Measurements from ENCODE around the gene TARBP2.
"Not testable (repeated sequence)": the region's sequence is repeated elsewhere in the genome, so short reads cannot be mapped to it uniquely, and the experiment has no call there.

Gene TARBP2

GRCh38 chr12:53466640-53467039, 34.4 kb upstream of the TARBP2 start:
- no peak overlapping the region for H3K4me3 Mint-ChIP-seq
- H3K4me1 Mint-ChIP-seq (ENCODE audit: low read depth): peaks cover 44% of the 10 kb centered on the region
- H3K27me3 Mint-ChIP-seq: no peaks in the 10 kb centered on the region
- peaks cover 85% of the 10 kb centered on the region for H3K36me3 Mint-ChIP-seq (ENCODE audit: low read depth)
- H3K27ac Mint-ChIP-seq: peak overlapping the region; percentile 61
- H3K9me3 Mint-ChIP-seq: no peaks in the 10 kb centered on the region

GRCh38 chr12:53467082-53467481, 34.0 kb upstream of the TARBP2 start:
- Mint-ChIP-seq H3K4me3 (no peak overlapping the region), H3K27ac (peak overlapping the region; percentile 61), H3K27me3 (no peaks in the 10 kb centered on the region), H3K9me3 (no peaks in the 10 kb centered on the region), H3K4me1 (ENCODE audit: low read depth) (peaks cover 46% of the 10 kb centered on the region), H3K36me3 (ENCODE audit: low read depth) (peaks cover 85% of the 10 kb centered on the region)

GRCh38 chr12:53467880-53468279, 33.2 kb upstream of the TARBP2 start:
- Mint-ChIP-seq H3K27ac (peak overlapping the region; percentile 45), H3K36me3 (ENCODE audit: low read depth) (peaks cover 85% of the 10 kb centered on the region), H3K9me3 (no peaks in the 10 kb centered on the region), H3K4me1 (ENCODE audit: low read depth) (peaks cover 49% of the 10 kb centered on the region), H3K27me3 (no peaks in the 10 kb centered on the region), H3K4me3 (no peak overlapping the region)

GRCh38 chr12:53468282-53468681, 32.8 kb upstream of the TARBP2 start:
- Mint-ChIP-seq H3K4me1 (ENCODE audit: low read depth) (peaks cover 48% of the 10 kb centered on the region), H3K27ac (peak overlapping the region; percentile 75), H3K27me3 (no peaks in the 10 kb centered on the region), H3K4me3 (no peak overlapping the region), H3K36me3 (ENCODE audit: low read depth) (peaks cover 83% of the 10 kb centered on the region), H3K9me3 (no peaks in the 10 kb centered on the region)

- peaks cover 85% of the 10 kb centered on the region for H3K36me3 Mint-ChIP-seq (ENCODE audit: low read depth)
These were observed 29.0 kb upstream of the TARBP2 start for GRCh38 chr12:53472056-53472582.

GRCh38 chr12:53474077-53474476, 27.0 kb upstream of the TARBP2 start:
- no peaks in the 10 kb centered on the region for H3K9me3 Mint-ChIP-seq
- H3K4me3 Mint-ChIP-seq: peak overlapping the region; percentile 38
- H3K27me3 Mint-ChIP-seq: no peaks in the 10 kb centered on the region
- H3K36me3 Mint-ChIP-seq (ENCODE audit: low read depth): peaks cover 81% of the 10 kb centered on the region
- H3K27ac Mint-ChIP-seq: peak overlapping the region; percentile 90
- H3K4me1 Mint-ChIP-seq (ENCODE audit: low read depth): peaks cover 66% of the 10 kb centered on the region

More at GRCh38 chr12:53472056-53472582, 29.0 kb upstream of the TARBP2 start:
- no peaks in the 10 kb centered on the region for H3K9me3 Mint-ChIP-seq
- no peak overlapping the region for H3K27ac Mint-ChIP-seq
- H3K4me3 Mint-ChIP-seq: no peak overlapping the region
- peaks cover 65% of the 10 kb centered on the region for H3K4me1 Mint-ChIP-seq (ENCODE audit: low read depth)
- H3K27me3 Mint-ChIP-seq: no peaks in the 10 kb centered on the region

- Mint-ChIP-seq H3K36me3 (ENCODE audit: low read depth) (peaks cover 88% of the 10 kb centered on the region), H3K27ac (peak overlapping the region; percentile 90), H3K4me1 (ENCODE audit: low read depth) (peaks cover 66% of the 10 kb centered on the region), H3K9me3 (no peaks in the 10 kb centered on the region), H3K27me3 (no peaks in the 10 kb centered on the region), H3K4me3 (peak overlapping the region; percentile 38)
These were observed 26.3 kb upstream of the TARBP2 start for GRCh38 chr12:53474819-53475218.

GRCh38 chr12:53476769-53477209, 24.3 kb upstream of the TARBP2 start:
- Mint-ChIP-seq H3K27ac (peak overlapping the region; percentile 45), H3K27me3 (no peaks in the 10 kb centered on the region), H3K36me3 (ENCODE audit: low read depth) (peaks cover 84% of the 10 kb centered on the region), H3K9me3 (no peaks in the 10 kb centered on the region), H3K4me3 (no peak overlapping the region), H3K4me1 (ENCODE audit: low read depth) (peaks cover 55% of the 10 kb centered on the region)

- H3K4me3 Mint-ChIP-seq: no peak overlapping the region
- H3K27ac Mint-ChIP-seq: peak overlapping the region; percentile 49
- H3K36me3 Mint-ChIP-seq (ENCODE audit: low read depth): peaks cover 75% of the 10 kb centered on the region
- peaks cover 36% of the 10 kb centered on the region for H3K4me1 Mint-ChIP-seq (ENCODE audit: low read depth)
- H3K27me3 Mint-ChIP-seq: no peaks in the 10 kb centered on the region
- no peaks in the 10 kb centered on the region for H3K9me3 Mint-ChIP-seq
These were observed 22.2 kb upstream of the TARBP2 start for GRCh38 chr12:53478865-53479264.

GRCh38 chr12:53479331-53479730, 21.8 kb upstream of the TARBP2 start:
- Mint-ChIP-seq H3K27ac (peak overlapping the region; percentile 49), H3K4me1 (ENCODE audit: low read depth) (peaks cover 31% of the 10 kb centered on the region), H3K27me3 (no peaks in the 10 kb centered on the region), H3K9me3 (no peaks in the 10 kb centered on the region), H3K4me3 (no peak overlapping the region), H3K36me3 (ENCODE audit: low read depth) (peaks cover 75% of the 10 kb centered on the region)

- no peaks in the 10 kb centered on the region for H3K27me3 Mint-ChIP-seq
- H3K9me3 Mint-ChIP-seq: no peaks in the 10 kb centered on the region
- H3K4me3 Mint-ChIP-seq: no peak overlapping the region
- H3K36me3 Mint-ChIP-seq (ENCODE audit: low read depth): peaks cover 70% of the 10 kb centered on the region
- peak overlapping the region; percentile 40 for H3K27ac Mint-ChIP-seq
- peaks cover 21% of the 10 kb centered on the region for H3K4me1 Mint-ChIP-seq (ENCODE audit: low read depth)
These were observed 20.3 kb upstream of the TARBP2 start for GRCh38 chr12:53480491-53481442.

GRCh38 chr12:53481458-53481857, 19.6 kb upstream of the TARBP2 start:
- H3K4me3 Mint-ChIP-seq, H3K27me3 Mint-ChIP-seq, H3K27ac Mint-ChIP-seq, H3K9me3 Mint-ChIP-seq: not testable (repeated sequence)
- Mint-ChIP-seq H3K36me3 (ENCODE audit: low read depth) (peaks cover 66% of the 10 kb centered on the region), H3K4me1 (ENCODE audit: low read depth) (peaks cover 15% of the 10 kb centered on the region)

GRCh38 chr12:53481939-53482586, 19.0 kb upstream of the TARBP2 start:
- Mint-ChIP-seq H3K36me3 (ENCODE audit: low read depth) (peaks cover 60% of the 10 kb centered on the region), H3K27ac (peak overlapping the region; percentile 61)

GRCh38 chr12:53482626-53483168, 18.4 kb upstream of the TARBP2 start:
- peaks cover 56% of the 10 kb centered on the region for H3K36me3 Mint-ChIP-seq (ENCODE audit: low read depth)

More at GRCh38 chr12:53481939-53482586, 19.0 kb upstream of the TARBP2 start:
- H3K4me3 Mint-ChIP-seq: no peak overlapping the region
- no peaks in the 10 kb centered on the region for H3K27me3 Mint-ChIP-seq
- H3K9me3 Mint-ChIP-seq: no peaks in the 10 kb centered on the region
- H3K4me1 Mint-ChIP-seq (ENCODE audit: low read depth): peaks cover 9% of the 10 kb centered on the region

More at GRCh38 chr12:53482626-53483168, 18.4 kb upstream of the TARBP2 start:
- H3K9me3 Mint-ChIP-seq: no peaks in the 10 kb centered on the region
- H3K4me1 Mint-ChIP-seq (ENCODE audit: low read depth): peaks cover 5% of the 10 kb centered on the region
- no peaks in the 10 kb centered on the region for H3K27me3 Mint-ChIP-seq
- H3K27ac Mint-ChIP-seq: no peak overlapping the region
- no peak overlapping the region for H3K4me3 Mint-ChIP-seq
